Measurements from ENCODE around the gene SREBF1. TPM values are rescaled to one million over a fixed set of nuclear protein-coding genes. Genes with fewer than 3 reads are reported as not detected.

The SREBF1 gene
- total and polyA plus RNA-seq, 10 of the 15 experiments (the other 5 are each of a cell fraction or from before 2014, with no cell fraction given), result 1.4 to 84.6 (median 20.4) TPM

GRCh38 chr17:17859909-17860765 lies 23.4 kb upstream of the SREBF1 start (continued):
- TF ChIP-seq, protein P1, sequence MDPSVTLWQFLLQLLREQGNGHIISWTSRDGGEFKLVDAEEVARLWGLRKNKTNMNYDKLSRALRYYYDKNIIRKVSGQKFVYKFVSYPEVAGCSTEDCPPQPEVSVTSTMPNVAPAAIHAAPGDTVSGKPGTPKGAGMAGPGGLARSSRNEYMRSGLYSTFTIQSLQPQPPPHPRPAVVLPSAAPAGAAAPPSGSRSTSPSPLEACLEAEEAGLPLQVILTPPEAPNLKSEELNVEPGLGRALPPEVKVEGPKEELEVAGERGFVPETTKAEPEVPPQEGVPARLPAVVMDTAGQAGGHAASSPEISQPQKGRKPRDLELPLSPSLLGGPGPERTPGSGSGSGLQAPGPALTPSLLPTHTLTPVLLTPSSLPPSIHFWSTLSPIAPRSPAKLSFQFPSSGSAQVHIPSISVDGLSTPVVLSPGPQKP (IDR thresholded peaks at IDR 0.05; ENCODE audit: low read depth, low read length), result no peak
- TF ChIP-seq ETV6 (conservative IDR thresholded peaks at IDR 0.05 in 1 of 2, IDR thresholded peaks at IDR 0.05 in 1 of 2; ENCODE audit: borderline replicate concordance in 1 of 2, low read depth in 1 of 2) (no peak), YY1 (IDR thresholded peaks at IDR 0.05; ENCODE audit: low read depth, low read length) (peak; percentile 82), ZBTB4 (CRISPR knock-in tag; IDR thresholded peaks at IDR 0.05) (no peak), GATAD2B (conservative IDR thresholded peaks at IDR 0.05; ENCODE audit: low read depth) (0 out of 2 replicates have a peak, but pooled peaks have one; percentile 45), FOXK2 (IDR thresholded peaks at IDR 0.05) (no peak), POU2F2 (IDR thresholded peaks at IDR 0.05; ENCODE audit: borderline replicate concordance, low read depth, low read length) (peak; percentile 37; the same call in 1 of the 3 replicates), RCOR1 (conservative IDR thresholded peaks at IDR 0.05; ENCODE audit: low read depth, low read length) (no peak), BCL3 (IDR thresholded peaks at IDR 0.05; ENCODE audit: borderline replicate concordance, insufficient read depth, low read depth, low read length, poor library complexity, severe bottlenecking) (no peak), RB1 (IDR thresholded peaks at IDR 0.05; ENCODE audit: borderline replicate concordance) (peak; percentile 37; the same call in 1 of the 2 replicates), CREM (IDR thresholded peaks at IDR 0.05; ENCODE audit: low read depth) (no peak), SMARCA5 (IDR thresholded peaks at IDR 0.05) (peak; percentile 66; the same call in 1 of the 2 replicates), E4F1 (IDR thresholded peaks at IDR 0.05; ENCODE audit: borderline replicate concordance, partially characterized antibody) (no peak), SP1 (IDR thresholded peaks at IDR 0.05; ENCODE audit: low read depth, low read length) (peak; percentile 8), NBN (IDR thresholded peaks at IDR 0.05) (no peak)
- TF ChIP-seq, protein P2, sequence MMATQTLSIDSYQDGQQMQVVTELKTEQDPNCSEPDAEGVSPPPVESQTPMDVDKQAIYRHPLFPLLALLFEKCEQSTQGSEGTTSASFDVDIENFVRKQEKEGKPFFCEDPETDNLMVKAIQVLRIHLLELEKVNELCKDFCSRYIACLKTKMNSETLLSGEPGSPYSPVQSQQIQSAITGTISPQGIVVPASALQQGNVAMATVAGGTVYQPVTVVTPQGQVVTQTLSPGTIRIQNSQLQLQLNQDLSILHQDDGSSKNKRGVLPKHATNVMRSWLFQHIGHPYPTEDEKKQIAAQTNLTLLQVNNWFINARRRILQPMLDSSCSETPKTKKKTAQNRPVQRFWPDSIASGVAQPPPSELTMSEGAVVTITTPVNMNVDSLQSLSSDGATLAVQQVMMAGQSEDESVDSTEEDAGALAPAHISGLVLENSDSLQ (IDR thresholded peaks at IDR 0.05), result no peak
- TF ChIP-seq, protein P3, sequence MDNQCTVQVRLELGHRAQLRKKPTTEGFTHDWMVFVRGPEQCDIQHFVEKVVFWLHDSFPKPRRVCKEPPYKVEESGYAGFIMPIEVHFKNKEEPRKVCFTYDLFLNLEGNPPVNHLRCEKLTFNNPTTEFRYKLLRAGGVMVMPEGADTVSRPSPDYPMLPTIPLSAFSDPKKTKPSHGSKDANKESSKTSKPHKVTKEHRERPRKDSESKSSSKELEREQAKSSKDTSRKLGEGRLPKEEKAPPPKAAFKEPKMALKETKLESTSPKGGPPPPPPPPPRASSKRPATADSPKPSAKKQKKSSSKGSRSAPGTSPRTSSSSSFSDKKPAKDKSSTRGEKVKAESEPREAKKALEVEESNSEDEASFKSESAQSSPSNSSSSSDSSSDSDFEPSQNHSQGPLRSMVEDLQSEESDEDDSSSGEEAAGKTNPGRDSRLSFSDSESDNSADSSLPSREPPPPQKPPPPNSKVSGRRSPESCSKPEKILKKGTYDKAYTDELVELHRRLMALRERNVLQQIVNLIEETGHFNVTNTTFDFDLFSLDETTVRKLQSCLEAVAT (IDR thresholded peaks at IDR 0.05), result no peak

Data from GM12878 (cell line).